Activated T-cell treated with anti-CD3 and anti-CD28 coated beads for 24 hours (primary cell): ENCODE results near the gene RASSF3.
"Not testable (repeated sequence)": the region's sequence is repeated elsewhere in the genome, so short reads cannot be mapped to it uniquely, and the experiment has no call there.

Experiments
- DNase-seq: peaks from one replicate; pipeline ENCODE4 v3.0.0-alpha.2; 2020; ENCODE audit warnings: low read depth

The RASSF3 gene

GRCh38 chr12:64595863-64596793, 14.2 kb upstream of the RASSF3 start:
- no peak for DNase-seq

GRCh38 chr12:64598831-64599230, 11.5 kb upstream of the RASSF3 start:
- DNase-seq = no peak

- no peak for DNase-seq
These were observed 10.1 kb upstream of the RASSF3 start for GRCh38 chr12:64600164-64600561.

- no peak for DNase-seq
These were observed 7.0 kb upstream of the RASSF3 start for GRCh38 chr12:64603183-64603841.

GRCh38 chr12:64608901-64609535, 1.3 kb upstream of the RASSF3 start:
- no peak for DNase-seq

- no peak for DNase-seq
These were observed 688 bp upstream of the RASSF3 start for GRCh38 chr12:64609536-64610078.

- DNase-seq = peak; percentile 58
These were observed 505 bp downstream of the RASSF3 start for GRCh38 chr12:64610660-64611340.

GRCh38 chr12:64611341-64612284, 1.3 kb downstream of the RASSF3 start:
- no peak for DNase-seq

GRCh38 chr12:64612843-64613242, 2.5 kb downstream of the RASSF3 start:
- no peak for DNase-seq

GRCh38 chr12:64613775-64614398, 3.6 kb downstream of the RASSF3 start:
- not testable (repeated sequence) for DNase-seq

GRCh38 chr12:64616201-64616600, 5.9 kb downstream of the RASSF3 start:
- DNase-seq = no peak

GRCh38 chr12:64618953-64619590, 8.8 kb downstream of the RASSF3 start:
- DNase-seq = no peak

GRCh38 chr12:64621257-64621942, 11.1 kb downstream of the RASSF3 start:
- DNase-seq = no peak

GRCh38 chr12:64624035-64624434, 13.7 kb downstream of the RASSF3 start:
- DNase-seq = no peak

GRCh38 chr12:64625243-64626077, 15.2 kb downstream of the RASSF3 start:
- DNase-seq = peak; percentile 17

- DNase-seq = not testable (repeated sequence)
These were observed 16.3 kb downstream of the RASSF3 start for GRCh38 chr12:64626588-64626987.

- DNase-seq = no peak
These were observed 17.5 kb downstream of the RASSF3 start for GRCh38 chr12:64627771-64628170.

- no peak for DNase-seq
These were observed 20.9 kb downstream of the RASSF3 start for GRCh38 chr12:64631197-64631596.
